Neuron (in vitro differentiated cells): ENCODE data around the gene NDST1.
"Not testable (repeated sequence)": the region's sequence is repeated elsewhere in the genome, so short reads cannot be mapped to it uniquely, and the experiment has no call there.

Experiments used
- H2AFZ ChIP-seq: one replicate; pipeline ENCODE4 v1.6.1; 2013; ENCODE audit warnings: low read depth, mild to moderate bottlenecking, inconsistent platforms, low read length, moderate library complexity
- H3K27me3 ChIP-seq: one replicate; pipeline ENCODE4 v1.6.1; 2013; ENCODE audit warnings: low read length; ENCODE audit not compliant: insufficient read depth
- H3K36me3 ChIP-seq: one replicate; pipeline ENCODE4 v1.6.1; 2013; ENCODE audit warnings: low read length; ENCODE audit not compliant: insufficient read depth
- H3K4me1 ChIP-seq: one replicate; pipeline ENCODE4 v1.6.1; 2013; ENCODE audit warnings: low read length; ENCODE audit not compliant: insufficient read depth
- H3K4me3 ChIP-seq: 2 replicates; pipeline ENCODE4 v1.5.1; 2013; ENCODE audit warnings: mild to moderate bottlenecking, low read length, moderate library complexity
- H3K9me3 ChIP-seq: one replicate; pipeline ENCODE4 v1.6.1; 2013; ENCODE audit warnings: low read length

Gene NDST1

GRCh38 chr5:150507474-150508276, at the start of gene NDST1:
Gene NDST1 (plus strand): TSS chr5:150508131. CDS start chr5:150521255, 13,124 bp downstream.
- Histone ChIP-seq H3K27me3 (no peaks in the 10 kb centered on the region), H3K9me3 (no peaks in the 10 kb centered on the region), H2AFZ (no peak within 1 kb of the TSS), H3K4me1 (peaks cover 31% of the 10 kb centered on the region), H3K4me3 (no peak within 1 kb of the TSS), H3K36me3 (no peaks in the 10 kb centered on the region)

GRCh38 chr5:150458802-150459557, 49.0 kb upstream of the NDST1 start:
- Histone ChIP-seq H3K4me3 (no peak overlapping the region), H2AFZ (no peak overlapping the region), H3K36me3 (no peaks in the 10 kb centered on the region)

GRCh38 chr5:150460781-150461180, 47.1 kb upstream of the NDST1 start:
- Histone ChIP-seq H3K9me3 (no peaks in the 10 kb centered on the region), H3K27me3 (no peaks in the 10 kb centered on the region), H3K4me3 (no peak overlapping the region), H3K4me1 (no peaks in the 10 kb centered on the region), H3K36me3 (no peaks in the 10 kb centered on the region), H2AFZ (no peak overlapping the region)

More at GRCh38 chr5:150458802-150459557, 49.0 kb upstream of the NDST1 start:
- Histone ChIP-seq H3K9me3 (peaks cover 2% of the 10 kb centered on the region), H3K4me1 (no peaks in the 10 kb centered on the region), H3K27me3 (no peaks in the 10 kb centered on the region)

- H2AFZ ChIP-seq, result no peak overlapping the region
- H3K4me1 ChIP-seq, result no peaks in the 10 kb centered on the region
- no peaks in the 10 kb centered on the region for H3K9me3 ChIP-seq
- H3K36me3 ChIP-seq, result no peaks in the 10 kb centered on the region
- no peaks in the 10 kb centered on the region for H3K27me3 ChIP-seq
- H3K4me3 ChIP-seq, result no peak overlapping the region
These were observed 46.7 kb upstream of the NDST1 start for GRCh38 chr5:150461231-150461630.

- Histone ChIP-seq H3K4me3 (no peak overlapping the region), H3K9me3 (no peaks in the 10 kb centered on the region), H3K36me3 (no peaks in the 10 kb centered on the region), H3K4me1 (no peaks in the 10 kb centered on the region), H3K27me3 (no peaks in the 10 kb centered on the region), H2AFZ (no peak overlapping the region)
These were observed 43.3 kb upstream of the NDST1 start for GRCh38 chr5:150464554-150465012.

- Histone ChIP-seq H3K27me3 (no peaks in the 10 kb centered on the region), H3K9me3 (no peaks in the 10 kb centered on the region), H2AFZ (no peak overlapping the region), H3K36me3 (no peaks in the 10 kb centered on the region), H3K4me3 (no peak overlapping the region), H3K4me1 (no peaks in the 10 kb centered on the region)
These were observed 42.0 kb upstream of the NDST1 start for GRCh38 chr5:150465927-150466326.

- Histone ChIP-seq H3K27me3 (no peaks in the 10 kb centered on the region), H3K9me3 (no peaks in the 10 kb centered on the region), H3K4me3 (no peak overlapping the region), H2AFZ (no peak overlapping the region), H3K36me3 (no peaks in the 10 kb centered on the region), H3K4me1 (peaks cover 6% of the 10 kb centered on the region)
These were observed 39.7 kb upstream of the NDST1 start for GRCh38 chr5:150468206-150468605.

GRCh38 chr5:150469718-150470469, 38.0 kb upstream of the NDST1 start:
- H3K36me3 ChIP-seq, result no peaks in the 10 kb centered on the region
- H3K4me1 ChIP-seq, result peaks cover 8% of the 10 kb centered on the region
- no peak overlapping the region for H3K4me3 ChIP-seq
- no peak overlapping the region for H2AFZ ChIP-seq
- no peaks in the 10 kb centered on the region for H3K9me3 ChIP-seq
- H3K27me3 ChIP-seq, result no peaks in the 10 kb centered on the region

- Histone ChIP-seq H2AFZ (no peak overlapping the region), H3K9me3 (no peaks in the 10 kb centered on the region), H3K4me3 (no peak overlapping the region), H3K4me1 (peaks cover 8% of the 10 kb centered on the region), H3K36me3 (no peaks in the 10 kb centered on the region), H3K27me3 (no peaks in the 10 kb centered on the region)
These were observed 34.1 kb upstream of the NDST1 start for GRCh38 chr5:150473673-150474358.

GRCh38 chr5:150476568-150476967, 31.4 kb upstream of the NDST1 start:
- H3K9me3 ChIP-seq, H3K27me3 ChIP-seq, H3K4me3 ChIP-seq, H2AFZ ChIP-seq, H3K4me1 ChIP-seq, H3K36me3 ChIP-seq: not testable (repeated sequence)

GRCh38 chr5:150479416-150479815, 28.5 kb upstream of the NDST1 start:
- Histone ChIP-seq H3K4me3 (no peak overlapping the region), H3K27me3 (no peaks in the 10 kb centered on the region), H3K9me3 (no peaks in the 10 kb centered on the region), H3K4me1 (no peaks in the 10 kb centered on the region), H3K36me3 (no peaks in the 10 kb centered on the region), H2AFZ (no peak overlapping the region)

GRCh38 chr5:150481708-150481965, 26.3 kb upstream of the NDST1 start:
- H3K4me1 ChIP-seq, result peaks cover 3% of the 10 kb centered on the region
- no peaks in the 10 kb centered on the region for H3K36me3 ChIP-seq
- H3K27me3 ChIP-seq, result no peaks in the 10 kb centered on the region
- H3K4me3 ChIP-seq, result no peak overlapping the region
- no peaks in the 10 kb centered on the region for H3K9me3 ChIP-seq
- no peak overlapping the region for H2AFZ ChIP-seq
